ENCODE measurements around the gene NUP205.
A peak's percentile ranks its signal among the peaks of the same experiment; 100 is the strongest.
"Not testable (repeated sequence)": the region's sequence is repeated elsewhere in the genome, so short reads cannot be mapped to it uniquely, and the experiment has no call there.

Gene NUP205

DNA sequence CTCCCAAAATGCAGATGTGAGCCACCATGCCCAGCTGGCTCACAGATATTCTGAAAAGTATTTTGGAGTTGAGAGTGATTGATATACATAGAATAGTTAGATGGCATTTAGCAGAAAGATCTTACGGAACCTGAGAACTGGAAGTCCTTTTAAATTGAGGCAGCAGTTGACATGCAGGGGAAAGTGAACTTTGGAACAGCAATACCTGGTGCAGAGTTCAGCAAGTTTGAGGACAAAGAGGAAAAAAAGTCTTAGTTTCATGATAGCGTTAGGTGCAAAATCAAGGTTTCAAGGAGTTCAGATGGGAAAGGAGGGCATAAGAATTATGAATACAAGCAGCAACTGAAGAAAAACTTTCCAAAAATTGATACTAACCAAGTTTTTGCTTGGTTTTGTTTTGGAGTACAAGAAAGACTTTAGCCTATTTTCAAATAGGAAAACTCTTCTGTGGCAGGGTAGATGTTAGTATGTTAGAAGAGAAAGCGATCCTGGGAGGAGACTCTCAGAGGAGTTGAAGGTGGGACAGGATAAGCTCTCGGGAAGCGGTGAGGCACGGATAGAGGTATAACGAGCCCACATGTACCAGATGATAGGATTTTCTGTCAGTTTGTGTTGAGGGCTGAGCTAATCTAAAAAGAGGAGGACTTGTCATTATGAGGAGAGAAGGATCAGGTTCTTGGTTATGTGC, 76.6 kb downstream of the NUP205 start:
- DNase-seq: no peak

GRCh38 chr7:135639690-135640089, 82.0 kb downstream of the NUP205 start:
- not testable (repeated sequence) for DNase-seq

DNA sequence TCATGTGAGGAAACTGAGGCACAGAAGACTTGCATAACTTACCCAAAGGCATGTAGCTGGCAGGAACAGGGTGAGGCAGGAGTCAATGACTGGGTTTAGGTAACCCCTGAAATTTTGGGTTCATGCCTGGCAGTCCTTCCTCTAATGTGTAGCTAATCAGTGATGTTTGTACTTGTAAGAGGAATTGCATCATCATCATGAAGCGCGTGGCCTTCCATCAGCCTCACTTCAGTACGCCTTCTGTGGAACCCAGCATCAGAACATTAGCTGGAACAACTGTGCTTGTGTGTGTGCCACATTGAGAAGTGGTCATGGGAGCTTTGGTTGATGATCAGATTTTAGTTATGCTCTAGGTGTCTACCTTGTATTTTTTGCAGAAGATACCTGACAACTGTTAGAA, 86.4 kb downstream of the NUP205 start:
- no peak for DNase-seq

DNA sequence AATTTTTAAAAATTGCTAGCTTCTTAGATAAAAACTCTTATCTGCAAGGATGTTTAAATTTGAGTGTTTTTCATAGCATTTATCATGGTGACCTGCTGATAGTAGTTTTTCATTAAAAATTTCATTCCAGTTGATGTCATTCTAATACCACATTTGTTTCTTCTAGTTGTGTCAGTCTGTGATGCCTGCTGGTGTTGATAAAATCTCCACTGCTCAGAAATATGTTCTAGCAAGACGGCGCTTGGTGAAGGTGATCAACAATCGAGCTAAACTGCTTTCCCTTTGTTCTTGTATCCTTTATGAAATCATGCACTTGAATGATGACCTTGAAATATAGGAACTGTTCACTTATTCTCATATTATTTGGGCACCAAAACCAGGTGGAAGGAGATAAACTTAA, 87.0 kb downstream of the NUP205 start:
- no peak for DNase-seq

GRCh38 chr7:135645296-135645904, 87.7 kb downstream of the NUP205 start:
- DNase-seq: peak; percentile 70

- no peak for DNase-seq
Observed at GRCh38 chr7:135647755-135648154, 90.0 kb downstream of the NUP205 start.

- no peak for DNase-seq
Observed at GRCh38 chr7:135648235-135648634, 90.5 kb downstream of the NUP205 start.

GRCh38 chr7:135650831-135651573, 93.3 kb downstream of the NUP205 start:
- no peak for DNase-seq

DNA sequence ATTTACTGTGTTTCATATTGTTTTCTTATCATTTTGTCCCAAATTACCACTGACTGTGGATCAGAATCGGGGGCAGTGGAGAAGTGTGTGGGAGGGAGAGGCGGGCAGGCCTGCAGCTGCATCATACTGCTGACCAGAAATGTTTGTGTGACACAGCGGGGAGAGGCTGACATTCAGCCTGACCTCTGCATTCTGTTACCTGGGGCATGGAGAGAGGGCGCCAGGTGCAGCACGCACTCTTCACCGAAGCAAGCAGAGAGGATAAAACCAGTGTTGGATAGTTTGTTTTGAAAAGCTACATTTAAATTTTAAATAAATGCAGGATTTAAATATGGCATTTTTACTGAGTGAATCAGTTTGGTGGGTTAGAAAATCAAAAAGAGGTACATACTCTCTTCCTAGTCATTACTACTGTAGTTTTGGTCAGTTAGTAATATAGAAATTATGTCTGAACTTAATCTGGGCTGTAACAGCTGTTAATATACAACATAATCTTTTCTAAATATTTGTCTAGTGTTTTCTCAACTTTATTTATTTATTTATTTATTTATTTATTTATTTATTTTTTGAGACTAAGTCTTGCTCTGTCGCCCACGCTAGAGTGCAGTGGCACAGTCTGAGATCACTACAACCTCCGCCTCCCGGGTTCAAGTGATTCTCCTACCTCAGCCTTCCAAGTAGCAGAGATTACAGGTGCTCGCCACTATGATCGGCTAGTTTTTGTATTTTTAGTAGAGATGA, 95.8 kb downstream of the NUP205 start:
- peak; percentile 62 for DNase-seq

DNA sequence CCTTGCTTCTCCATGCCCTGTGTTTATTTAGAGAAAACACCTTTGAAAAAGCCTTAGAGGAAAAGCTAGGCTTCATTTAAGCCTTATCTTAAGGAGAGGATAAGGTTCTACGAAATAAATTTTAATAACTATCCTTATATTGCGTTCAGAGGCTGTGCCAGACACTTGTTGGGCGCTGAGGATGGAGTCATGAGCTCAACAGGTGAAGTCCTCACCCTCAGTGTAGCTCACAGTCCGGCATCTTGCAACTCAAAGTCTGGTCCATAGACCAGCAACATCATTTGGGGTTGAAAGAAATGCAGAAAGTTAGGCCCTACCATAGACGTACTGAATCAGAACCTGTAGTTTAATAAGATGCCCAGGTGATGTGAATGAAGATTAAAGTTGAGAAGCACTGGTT, 100.8 kb downstream of the NUP205 start:
- no peak for DNase-seq

- no peak for DNase-seq
Observed at GRCh38 chr7:135659159-135659846, 101.6 kb downstream of the NUP205 start.

DNA sequence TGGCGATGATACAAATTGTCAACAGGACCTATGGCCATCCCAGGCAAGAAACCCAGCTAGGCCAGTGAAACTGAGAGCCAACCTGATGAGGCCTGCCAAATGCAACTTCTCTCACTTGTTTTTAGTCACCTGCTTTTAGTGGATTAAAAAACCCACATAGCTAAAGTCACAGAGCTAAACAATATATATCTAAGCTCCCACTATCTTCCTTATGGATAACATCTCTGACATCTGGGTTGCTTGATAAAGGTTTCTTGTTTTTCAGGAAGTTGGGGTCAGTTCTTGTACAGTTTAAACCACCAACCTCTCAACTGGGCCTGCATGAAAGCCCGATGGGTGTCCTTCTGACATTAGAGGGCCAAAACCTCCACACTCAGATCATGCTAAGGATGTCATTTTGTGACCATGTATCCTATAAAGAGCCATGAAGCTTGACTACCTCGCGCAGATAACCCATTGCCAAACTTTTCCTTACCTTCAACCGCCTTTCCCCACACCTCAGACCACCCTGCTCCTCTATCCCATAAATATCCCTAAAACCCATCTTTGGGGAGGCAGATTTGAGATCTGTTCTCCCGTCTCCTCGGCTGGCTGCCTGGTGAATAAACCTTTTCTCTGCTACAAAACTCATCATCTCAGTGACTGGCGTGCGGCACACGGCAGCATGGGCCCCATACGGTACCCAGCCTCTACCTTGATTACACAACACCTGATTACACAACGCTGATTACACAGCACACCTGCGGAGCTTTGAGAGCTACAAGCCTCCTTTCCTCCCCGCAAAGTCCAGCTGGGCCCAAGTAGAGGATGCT, 103.8 kb downstream of the NUP205 start:
- DNase-seq: no peak

GRCh38 chr7:135662123-135662372, 104.3 kb downstream of the NUP205 start:
- no peak for DNase-seq

DNA sequence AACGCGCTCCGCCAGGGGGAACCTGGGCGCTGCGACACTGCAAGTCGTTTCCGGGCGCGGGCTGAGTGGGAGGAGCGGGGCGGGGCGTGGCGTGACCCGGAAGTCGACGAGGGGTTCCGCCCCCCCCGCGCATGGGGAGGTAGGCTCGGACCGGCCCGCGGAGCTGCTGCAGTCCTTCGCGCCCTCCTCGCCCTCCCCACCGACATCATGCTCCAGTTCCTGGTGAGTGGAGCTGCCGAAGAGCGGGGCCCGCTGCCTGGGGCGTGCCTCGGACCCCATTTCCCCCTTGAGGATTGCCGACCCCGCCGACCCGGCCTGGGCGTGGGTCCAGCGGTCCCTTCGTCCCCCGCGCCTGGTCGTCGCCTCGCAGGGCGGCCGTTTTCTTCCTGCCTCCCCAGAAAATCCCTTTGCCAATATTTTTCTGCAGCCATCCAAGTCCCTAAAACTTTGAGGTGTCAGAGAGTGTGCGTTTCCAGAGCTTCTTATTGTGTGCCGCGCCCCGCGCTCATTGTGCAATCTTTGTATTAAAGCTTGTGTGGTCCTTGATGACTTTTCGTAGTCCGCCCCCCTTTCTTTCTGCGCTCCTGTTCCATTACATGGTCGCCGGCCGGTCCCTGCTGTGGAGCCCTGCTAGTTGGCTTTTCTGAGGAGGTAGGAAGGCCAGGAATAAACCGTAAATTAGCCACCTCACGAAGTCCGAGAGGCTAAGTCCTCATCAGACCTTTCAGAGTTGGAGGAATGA, 104.8 kb downstream of the NUP205 start, which contains the start of gene STMP1:
STMP1 (plus strand) TSS at position 142 of the 742 bp plus-strand sequence.
- peak; percentile 95 for DNase-seq

- no peak for DNase-seq
Observed at GRCh38 chr7:135664046-135664589, 106.4 kb downstream of the NUP205 start.

DNA sequence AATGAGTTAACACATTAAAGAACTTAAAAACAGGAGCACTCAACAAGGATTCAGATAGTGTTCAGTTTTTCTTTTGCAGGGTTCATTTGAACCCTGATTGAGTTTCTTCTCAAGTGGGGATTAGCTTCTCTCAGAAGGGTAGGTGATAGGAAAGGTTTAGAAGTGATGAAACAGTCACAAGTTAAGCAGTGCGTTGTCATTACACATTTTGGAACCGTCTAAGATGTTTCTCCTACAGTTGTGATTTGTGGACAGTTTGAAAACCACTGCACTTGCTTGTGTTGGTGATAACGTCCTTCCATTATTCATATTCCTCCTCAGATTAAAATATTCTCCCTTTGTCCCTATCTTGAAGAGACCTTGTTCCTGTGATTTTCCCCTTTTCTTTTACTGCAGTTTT, 107.3 kb downstream of the NUP205 start:
- no peak for DNase-seq

- DNase-seq: no peak
Observed at GRCh38 chr7:135666156-135666555, 108.4 kb downstream of the NUP205 start.

- DNase-seq: no peak
Observed at GRCh38 chr7:135666846-135667245, 109.1 kb downstream of the NUP205 start.

DNA sequence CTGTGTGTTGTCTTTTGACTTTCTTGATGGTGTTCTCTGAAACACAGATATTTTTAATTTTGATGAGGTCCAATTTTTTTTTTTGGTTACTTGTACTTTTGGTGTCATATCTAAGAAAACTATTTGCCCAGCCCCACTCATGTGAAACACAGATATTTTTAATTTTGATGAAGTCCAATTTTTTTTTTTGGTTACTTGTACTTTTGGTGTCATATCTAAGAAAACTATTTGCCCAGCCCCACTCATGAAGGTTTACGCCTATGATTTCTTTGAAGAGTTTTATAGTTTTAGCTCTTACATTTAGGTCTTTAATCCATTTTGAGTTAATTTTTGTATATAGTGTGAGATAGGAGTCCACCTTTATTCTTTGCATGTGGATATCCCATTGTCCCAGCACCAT, 109.9 kb downstream of the NUP205 start:
- not testable (repeated sequence) for DNase-seq

GRCh38 chr7:135668852-135669395, 111.2 kb downstream of the NUP205 start:
- not testable (repeated sequence) for DNase-seq

DNA sequence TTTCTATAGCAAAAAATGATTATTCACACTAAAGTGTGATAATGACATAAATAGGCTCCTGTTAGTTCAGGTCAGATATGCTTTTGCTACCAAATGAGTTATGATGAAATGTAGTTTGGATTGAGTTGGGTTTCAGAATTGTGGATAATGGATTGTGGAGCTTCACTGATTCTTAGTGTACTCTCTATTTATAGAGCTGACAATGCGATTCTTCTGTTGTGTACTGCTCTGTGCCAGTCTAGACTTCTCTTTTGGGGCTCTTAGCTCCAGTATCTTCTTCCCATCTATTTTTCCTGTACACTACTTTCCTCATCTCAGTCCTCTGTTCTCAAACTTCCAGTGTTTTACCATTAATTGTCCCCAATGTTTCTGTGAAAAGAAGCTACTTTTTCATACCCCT, 112.1 kb downstream of the NUP205 start:
- no peak for DNase-seq
